ENCODE data around the gene NEK1. TPM values are rescaled to one million over a fixed set of nuclear protein-coding genes. Genes with fewer than 3 reads are reported as not detected.
A peak's percentile ranks its signal among the peaks of the same experiment; 100 is the strongest.
"Not testable (repeated sequence)": the region's sequence is repeated elsewhere in the genome, so short reads cannot be mapped to it uniquely, and the experiment has no call there.

NEK1 gene
- total RNA-seq, 1 donor from 2014 or later = 9.1 TPM

GRCh38 chr4:169493164-169493524 is 119.2 kb downstream of the NEK1 start:
- Mint-ChIP-seq H3K9me3 (peaks cover 3% of the 10 kb centered on the region), H3K27ac (no peak overlapping the region), H3K27me3 (ENCODE audit: insufficient read depth) (no peaks in the 10 kb centered on the region), H3K4me1 (ENCODE audit: low read depth) (no peaks in the 10 kb centered on the region), H3K4me3 (no peak overlapping the region), H3K36me3 (ENCODE audit: low read depth) (peaks cover 1% of the 10 kb centered on the region)
- no peak for DNase-seq (ENCODE audit: low spot score)
- intact Hi-C loops (cut with micrococcal nuclease) = loop anchor here (1.0 to 2.0 kb wide), 2 partner anchors 468 to 570 kb away; no protein-coding TSS in a partner anchor

GRCh38 chr4:169492436-169493163 is 119.8 kb downstream of the NEK1 start:
- intact Hi-C loops (cut with micrococcal nuclease) = loop anchor here (1.0 to 2.0 kb wide), 2 partner anchors 468 to 569 kb away; no protein-coding TSS in a partner anchor
- Mint-ChIP-seq H3K4me1 (ENCODE audit: low read depth) (no peaks in the 10 kb centered on the region), H3K27ac (no peak overlapping the region), H3K36me3 (ENCODE audit: low read depth) (peaks cover 1% of the 10 kb centered on the region), H3K27me3 (ENCODE audit: insufficient read depth) (no peaks in the 10 kb centered on the region), H3K9me3 (peaks cover 3% of the 10 kb centered on the region), H3K4me3 (no peak overlapping the region)
- DNase-seq (ENCODE audit: low spot score) = peak; percentile 17

DNA sequence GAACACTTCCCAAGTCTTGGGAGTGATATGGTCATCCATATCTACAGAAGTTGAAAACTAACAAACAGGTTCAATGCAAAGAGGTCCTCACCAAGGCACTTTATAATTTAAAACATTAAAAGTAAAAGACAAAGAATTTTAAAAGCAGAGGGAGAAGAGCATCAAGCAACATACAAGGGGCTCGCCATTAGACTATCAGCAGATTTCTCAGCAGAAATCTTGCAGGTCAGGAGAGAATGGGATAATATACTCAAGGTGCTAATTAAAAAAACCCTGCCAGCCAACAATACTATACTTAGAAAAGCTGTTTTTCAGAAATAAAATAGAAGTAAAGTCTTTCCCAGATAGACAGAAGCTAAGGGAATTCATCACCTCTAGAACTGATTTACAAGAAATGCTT is 121.2 kb downstream of the NEK1 start:
- H3K4me1 Mint-ChIP-seq (ENCODE audit: low read depth) = no peaks in the 10 kb centered on the region
- H3K4me3 Mint-ChIP-seq = no peak overlapping the region
- no peak overlapping the region for H3K27ac Mint-ChIP-seq
- no peaks in the 10 kb centered on the region for H3K27me3 Mint-ChIP-seq (ENCODE audit: insufficient read depth)
- DNase-seq (ENCODE audit: low spot score) = no peak
- peaks cover 1% of the 10 kb centered on the region for H3K36me3 Mint-ChIP-seq (ENCODE audit: low read depth)
- intact Hi-C loops (cut with micrococcal nuclease) = no loop called here
- H3K9me3 Mint-ChIP-seq = no peaks in the 10 kb centered on the region

GRCh38 chr4:169489306-169489705 is 123.1 kb downstream of the NEK1 start:
- H3K4me3 Mint-ChIP-seq = no peak overlapping the region
- H3K9me3 Mint-ChIP-seq = no peaks in the 10 kb centered on the region
- no peak overlapping the region for H3K27ac Mint-ChIP-seq
- no peaks in the 10 kb centered on the region for H3K4me1 Mint-ChIP-seq (ENCODE audit: low read depth)
- DNase-seq (ENCODE audit: low spot score) = no peak
- H3K27me3 Mint-ChIP-seq (ENCODE audit: insufficient read depth) = no peaks in the 10 kb centered on the region
- H3K36me3 Mint-ChIP-seq (ENCODE audit: low read depth) = peaks cover 1% of the 10 kb centered on the region
- intact Hi-C loops (cut with micrococcal nuclease) = loop anchor here (10.0 kb wide), 2 partner anchors 215 to 1305 kb away; partner anchors contain the start of gene SH3RF1

GRCh38 chr4:169485791-169486742 is 126.3 kb downstream of the NEK1 start:
- H3K9me3 Mint-ChIP-seq = no peaks in the 10 kb centered on the region
- no peak overlapping the region for H3K4me3 Mint-ChIP-seq
- H3K36me3 Mint-ChIP-seq (ENCODE audit: low read depth) = no peaks in the 10 kb centered on the region
- H3K27me3 Mint-ChIP-seq (ENCODE audit: insufficient read depth) = no peaks in the 10 kb centered on the region
- intact Hi-C loops (cut with micrococcal nuclease) = loop anchor here (1.0 to 10.0 kb wide), 5 partner anchors 211 to 1301 kb away; partner anchors contain the start of genes CBR4 and SH3RF1
- DNase-seq (ENCODE audit: low spot score) = peak; percentile 5
- no peak overlapping the region for H3K27ac Mint-ChIP-seq
- no peaks in the 10 kb centered on the region for H3K4me1 Mint-ChIP-seq (ENCODE audit: low read depth)

GRCh38 chr4:169485086-169485485 is 127.3 kb downstream of the NEK1 start:
- no peak overlapping the region for H3K4me3 Mint-ChIP-seq
- no peaks in the 10 kb centered on the region for H3K36me3 Mint-ChIP-seq (ENCODE audit: low read depth)
- no peaks in the 10 kb centered on the region for H3K4me1 Mint-ChIP-seq (ENCODE audit: low read depth)
- intact Hi-C loops (cut with micrococcal nuclease) = loop anchor here (10.0 kb wide), 2 partner anchors 210 to 1300 kb away; partner anchors contain the start of gene SH3RF1
- no peak for DNase-seq (ENCODE audit: low spot score)
- no peak overlapping the region for H3K27ac Mint-ChIP-seq
- H3K27me3 Mint-ChIP-seq (ENCODE audit: insufficient read depth) = no peaks in the 10 kb centered on the region
- no peaks in the 10 kb centered on the region for H3K9me3 Mint-ChIP-seq

- intact Hi-C loops (cut with micrococcal nuclease) = loop anchor here (1.0 to 10.0 kb wide), 3 partner anchors 115 to 1300 kb away; partner anchors contain the start of gene SH3RF1
- no peaks in the 10 kb centered on the region for H3K27me3 Mint-ChIP-seq (ENCODE audit: insufficient read depth)
- H3K9me3 Mint-ChIP-seq = no peaks in the 10 kb centered on the region
- no peak overlapping the region for H3K4me3 Mint-ChIP-seq
- H3K4me1 Mint-ChIP-seq (ENCODE audit: low read depth) = no peaks in the 10 kb centered on the region
- no peak overlapping the region for H3K27ac Mint-ChIP-seq
- no peak for DNase-seq (ENCODE audit: low spot score)
- no peaks in the 10 kb centered on the region for H3K36me3 Mint-ChIP-seq (ENCODE audit: low read depth)
Observed at GRCh38 chr4:169484485-169484884, 127.9 kb downstream of the NEK1 start.

- H3K27me3 Mint-ChIP-seq (ENCODE audit: insufficient read depth) = no peaks in the 10 kb centered on the region
- intact Hi-C loops (cut with micrococcal nuclease) = no loop called here
- no peaks in the 10 kb centered on the region for H3K4me1 Mint-ChIP-seq (ENCODE audit: low read depth)
- H3K4me3 Mint-ChIP-seq = no peak overlapping the region
- H3K27ac Mint-ChIP-seq = no peak overlapping the region
- DNase-seq (ENCODE audit: low spot score) = no peak
- H3K9me3 Mint-ChIP-seq = peaks cover 3% of the 10 kb centered on the region
- peaks cover 6% of the 10 kb centered on the region for H3K36me3 Mint-ChIP-seq (ENCODE audit: low read depth)
Observed at GRCh38 chr4:169464080-169464479, 148.3 kb downstream of the NEK1 start.

GRCh38 chr4:169460081-169460480 is 152.3 kb downstream of the NEK1 start:
- DNase-seq (ENCODE audit: low spot score) = no peak
- Mint-ChIP-seq H3K27ac (no peak overlapping the region), H3K4me3 (no peak overlapping the region), H3K4me1 (ENCODE audit: low read depth) (no peaks in the 10 kb centered on the region), H3K9me3 (peaks cover 6% of the 10 kb centered on the region), H3K36me3 (ENCODE audit: low read depth) (peaks cover 12% of the 10 kb centered on the region), H3K27me3 (ENCODE audit: insufficient read depth) (no peaks in the 10 kb centered on the region)
- intact Hi-C loops (cut with micrococcal nuclease) = no loop called here

GRCh38 chr4:169458575-169458974 is 153.8 kb downstream of the NEK1 start:
- DNase-seq (ENCODE audit: low spot score) = no peak
- H3K4me1 Mint-ChIP-seq (ENCODE audit: low read depth) = no peaks in the 10 kb centered on the region
- no peaks in the 10 kb centered on the region for H3K27me3 Mint-ChIP-seq (ENCODE audit: insufficient read depth)
- no peak overlapping the region for H3K4me3 Mint-ChIP-seq
- no peak overlapping the region for H3K27ac Mint-ChIP-seq
- peaks cover 16% of the 10 kb centered on the region for H3K36me3 Mint-ChIP-seq (ENCODE audit: low read depth)
- intact Hi-C loops (cut with micrococcal nuclease) = no loop called here
- H3K9me3 Mint-ChIP-seq = peaks cover 10% of the 10 kb centered on the region

- H3K4me1 Mint-ChIP-seq (ENCODE audit: low read depth); H3K27ac Mint-ChIP-seq; DNase-seq (ENCODE audit: low spot score); intact Hi-C loops (cut with micrococcal nuclease); H3K4me3 Mint-ChIP-seq; H3K27me3 Mint-ChIP-seq (ENCODE audit: insufficient read depth): not testable (repeated sequence)
- H3K9me3 Mint-ChIP-seq = peaks cover 18% of the 10 kb centered on the region
- H3K36me3 Mint-ChIP-seq (ENCODE audit: low read depth) = peaks cover 20% of the 10 kb centered on the region
Observed at GRCh38 chr4:169452644-169453043, 159.7 kb downstream of the NEK1 start.

DNA sequence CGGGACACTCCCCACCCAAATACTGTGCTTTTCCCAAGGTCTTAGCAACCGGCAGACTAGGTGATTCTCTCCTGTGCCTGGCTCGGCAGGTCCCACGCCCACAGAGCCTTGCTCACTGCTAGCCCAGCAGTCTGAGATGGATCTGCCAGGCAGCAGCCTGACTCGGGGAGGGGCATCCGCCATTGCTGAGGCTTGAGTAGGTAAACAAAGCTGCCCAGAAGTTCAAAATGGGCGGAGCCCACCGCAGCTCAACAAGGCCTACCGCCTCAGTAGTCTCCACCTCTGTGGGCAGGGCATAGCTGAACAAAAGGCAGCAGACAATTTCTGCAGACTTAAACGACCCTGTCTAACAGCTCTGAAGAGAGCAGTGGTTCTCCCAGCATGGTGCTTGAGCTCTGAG is 163.4 kb downstream of the NEK1 start:
- peaks cover 30% of the 10 kb centered on the region for H3K36me3 Mint-ChIP-seq (ENCODE audit: low read depth)
- DNase-seq (ENCODE audit: low spot score); H3K4me3 Mint-ChIP-seq; H3K27me3 Mint-ChIP-seq (ENCODE audit: insufficient read depth); H3K4me1 Mint-ChIP-seq (ENCODE audit: low read depth); intact Hi-C loops (cut with micrococcal nuclease); H3K27ac Mint-ChIP-seq: not testable (repeated sequence)
- peaks cover 38% of the 10 kb centered on the region for H3K9me3 Mint-ChIP-seq

DNA sequence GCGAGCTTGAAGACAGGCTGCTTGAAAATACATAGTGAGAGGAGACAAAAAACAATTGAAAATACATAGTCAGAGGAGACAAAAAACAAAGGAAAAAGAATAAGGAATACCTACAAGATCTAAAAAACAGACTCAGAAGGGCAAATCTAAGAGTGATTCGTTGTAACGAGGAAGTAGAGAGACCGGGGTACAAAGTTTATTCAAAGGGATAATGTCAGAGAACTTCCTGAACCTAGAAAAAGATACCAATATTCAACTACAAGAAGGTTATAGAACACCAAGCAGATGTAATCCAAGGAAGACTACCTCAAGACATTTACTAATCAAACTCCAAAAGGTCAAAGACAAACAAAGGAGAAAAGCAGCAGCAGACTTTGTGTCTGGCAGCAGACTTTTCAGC is 165.6 kb downstream of the NEK1 start:
- H3K27me3 Mint-ChIP-seq (ENCODE audit: insufficient read depth) = no peaks in the 10 kb centered on the region
- intact Hi-C loops (cut with micrococcal nuclease) = no loop called here
- H3K4me3 Mint-ChIP-seq = no peak overlapping the region
- DNase-seq (ENCODE audit: low spot score) = no peak
- peaks cover 38% of the 10 kb centered on the region for H3K36me3 Mint-ChIP-seq (ENCODE audit: low read depth)
- peaks cover 45% of the 10 kb centered on the region for H3K9me3 Mint-ChIP-seq
- H3K4me1 Mint-ChIP-seq (ENCODE audit: low read depth) = no peaks in the 10 kb centered on the region
- no peak overlapping the region for H3K27ac Mint-ChIP-seq

All from activated T-helper 1 cell treated with anti-CD3 and anti-CD28 coated beads, Interleukin-12 subunit alpha, Interleukin-12 subunit beta, Interleukin-2, Interleukin-4 antibody, amounts not matched to agents 30 ng/mL and 10 ng/mL and 1 ng/mL, durations not matched to agents 14 hours and 24 hours and 36 hours (primary cell).